ENCODE results near the gene SLC16A8. TPM values are rescaled to one million over a fixed set of nuclear protein-coding genes. Genes with fewer than 3 reads are reported as not detected.

SLC16A8 gene
- total RNA-seq, 1 experiment from 2014 or later, result not detected

DNA sequence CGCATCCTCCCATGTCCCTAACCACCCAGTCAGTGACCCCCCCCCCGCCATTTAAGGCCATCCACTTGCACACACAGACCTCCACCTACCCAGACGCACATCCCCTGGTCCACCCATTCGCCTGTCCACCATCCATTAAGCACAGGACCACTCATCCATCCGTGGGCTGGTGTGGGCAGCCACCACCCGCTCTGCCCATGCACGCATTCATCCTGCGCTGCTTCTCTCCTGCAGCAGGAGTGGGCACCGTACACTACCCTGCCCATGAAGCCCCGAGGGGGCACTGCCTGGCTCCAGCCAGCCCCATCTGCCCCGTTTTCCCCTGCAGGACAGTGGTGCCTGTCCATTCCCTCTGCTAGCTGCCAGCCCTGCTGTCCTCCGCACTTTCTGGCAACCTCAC is 3.9 kb upstream of the SLC16A8 start:
- no peak overlapping the region for H3K4me3 ChIP-seq (replicated peaks in 1 of 2; ENCODE audit: low read depth in 1 of 2, low read length in 2 of 2)
- ChIA-PET CTCF (no interaction called here), RAD21 (ENCODE audit: low non-redundant PET in 1 of 2, low total read pairs in 2 of 2, uncharacterized antibody in 2 of 2, unreplicated experiment in 2 of 2) (no interaction called here), POLR2A (no interaction called here)
- intact Hi-C loops (cut with micrococcal nuclease), result no loop called here
- no peak overlapping the region for H3K9ac ChIP-seq (ENCODE audit: low read length)
- no peak overlapping the region for H3K4me2 ChIP-seq (ENCODE audit: low read length)
- no peak for TF ChIP-seq CEBPB (IDR thresholded peaks at IDR 0.05; ENCODE audit: low read depth)
- no peak for TF ChIP-seq JUND (IDR thresholded peaks at IDR 0.05)
- no peak for TF ChIP-seq REST (IDR thresholded peaks at IDR 0.05; ENCODE audit: low read depth)
- TF ChIP-seq, protein P1, sequence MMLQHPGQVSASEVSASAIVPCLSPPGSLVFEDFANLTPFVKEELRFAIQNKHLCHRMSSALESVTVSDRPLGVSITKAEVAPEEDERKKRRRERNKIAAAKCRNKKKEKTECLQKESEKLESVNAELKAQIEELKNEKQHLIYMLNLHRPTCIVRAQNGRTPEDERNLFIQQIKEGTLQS (IDR thresholded peaks at IDR 0.05), result no peak
- TF ChIP-seq EZH2phosphoT487 (IDR thresholded peaks at IDR 0.05; ENCODE audit: borderline replicate concordance), result no peak
- TF ChIP-seq SP1 (IDR thresholded peaks at IDR 0.05; ENCODE audit: low read depth), result no peak
- TF ChIP-seq ZFX (IDR thresholded peaks at IDR 0.05), result no peak
- TF ChIP-seq EZH2 (IDR thresholded peaks at IDR 0.05), result no peak
- no peak for TF ChIP-seq CTCF (IDR thresholded peaks at IDR 0.05 in 2 of 3, conservative IDR thresholded peaks at IDR 0.05 in 1 of 3; ENCODE audit: borderline replicate concordance in 1 of 3, insufficient read depth in 1 of 3, low read depth in 2 of 3, low read length in 2 of 3)
- TF ChIP-seq YY1 (IDR thresholded peaks at IDR 0.05; ENCODE audit: extremely low read depth, insufficient replicate concordance, low read depth, low read length), result no peak
- TF ChIP-seq POLR2AphosphoS5 (IDR thresholded peaks at IDR 0.05; ENCODE audit: low read depth, low read length), result no peak
- TF ChIP-seq ZNF274 (IDR thresholded peaks at IDR 0.05; ENCODE audit: low read depth, low read length), result no peak
- no peak for TF ChIP-seq SIN3A (IDR thresholded peaks at IDR 0.05; ENCODE audit: low read depth)
- no peak for TF ChIP-seq POLR2A (IDR thresholded peaks at IDR 0.05; ENCODE audit: borderline replicate concordance, extremely low read depth, insufficient read depth, insufficient read length)
- no peak for TF ChIP-seq MAX (IDR thresholded peaks at IDR 0.05)
- TF ChIP-seq, protein P2, sequence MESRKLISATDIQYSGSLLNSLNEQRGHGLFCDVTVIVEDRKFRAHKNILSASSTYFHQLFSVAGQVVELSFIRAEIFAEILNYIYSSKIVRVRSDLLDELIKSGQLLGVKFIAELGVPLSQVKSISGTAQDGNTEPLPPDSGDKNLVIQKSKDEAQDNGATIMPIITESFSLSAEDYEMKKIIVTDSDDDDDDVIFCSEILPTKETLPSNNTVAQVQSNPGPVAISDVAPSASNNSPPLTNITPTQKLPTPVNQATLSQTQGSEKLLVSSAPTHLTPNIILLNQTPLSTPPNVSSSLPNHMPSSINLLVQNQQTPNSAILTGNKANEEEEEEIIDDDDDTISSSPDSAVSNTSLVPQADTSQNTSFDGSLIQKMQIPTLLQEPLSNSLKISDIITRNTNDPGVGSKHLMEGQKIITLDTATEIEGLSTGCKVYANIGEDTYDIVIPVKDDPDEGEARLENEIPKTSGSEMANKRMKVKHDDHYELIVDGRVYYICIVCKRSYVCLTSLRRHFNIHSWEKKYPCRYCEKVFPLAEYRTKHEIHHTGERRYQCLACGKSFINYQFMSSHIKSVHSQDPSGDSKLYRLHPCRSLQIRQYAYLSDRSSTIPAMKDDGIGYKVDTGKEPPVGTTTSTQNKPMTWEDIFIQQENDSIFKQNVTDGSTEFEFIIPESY (IDR thresholded peaks at IDR 0.05; ENCODE audit: extremely low read depth, insufficient replicate concordance, low read length), result no peak
- TF ChIP-seq CBX3 (IDR thresholded peaks at IDR 0.05; ENCODE audit: low read depth), result no peak
- TF ChIP-seq ELF1 (IDR thresholded peaks at IDR 0.05; ENCODE audit: borderline replicate concordance, low read depth), result no peak
- no peak for TF ChIP-seq FOSL1 (IDR thresholded peaks at IDR 0.05; ENCODE audit: low read depth)
- TF ChIP-seq RAD21 (IDR thresholded peaks at IDR 0.05; ENCODE audit: low read depth), result no peak
- no TSS peak for BruUV-seq (replicated peaks)
- no peaks in the 10 kb centered on the region for H3K36me3 ChIP-seq (ENCODE audit: control insufficient read depth in 1 of 2, insufficient read depth in 2 of 2, low read length in 2 of 2)
- H3K9me3 ChIP-seq (ENCODE audit: control insufficient read depth in 1 of 2, insufficient read depth in 1 of 2, low read depth in 1 of 2, low read length in 2 of 2), result no peaks in the 10 kb centered on the region
- peaks cover 0 to 4% of the 10 kb centered on the region in 2 experiments; a peak in 1 of 4 replicates for H3K4me1 ChIP-seq (ENCODE audit: control insufficient read depth in 1 of 2, insufficient read depth in 2 of 2, low read length in 2 of 2)
- no peaks in the 10 kb centered on the region for H3K27me3 ChIP-seq (ENCODE audit: insufficient read depth, low read length)
- H2AFZ ChIP-seq (ENCODE audit: low read depth, low read length, poor library complexity, severe bottlenecking), result no peak overlapping the region
- no peaks in the 10 kb centered on the region for H3K79me2 ChIP-seq (ENCODE audit: insufficient read depth, low read length)
- H4K20me1 ChIP-seq (ENCODE audit: insufficient read depth), result no peaks in the 10 kb centered on the region
- no peak overlapping the region for H3K27ac ChIP-seq (ENCODE audit: low read depth, low read length)
- no peaks in the 10 kb centered on the region for H3K9me2 ChIP-seq (ENCODE audit: insufficient read depth)
- ATAC-seq (no peak), DNase-seq (ENCODE audit: low read depth, low spot score) (no peak)

All from HCT116 (cell line).